Measurements from ENCODE around the gene KRT32.

DNA sequence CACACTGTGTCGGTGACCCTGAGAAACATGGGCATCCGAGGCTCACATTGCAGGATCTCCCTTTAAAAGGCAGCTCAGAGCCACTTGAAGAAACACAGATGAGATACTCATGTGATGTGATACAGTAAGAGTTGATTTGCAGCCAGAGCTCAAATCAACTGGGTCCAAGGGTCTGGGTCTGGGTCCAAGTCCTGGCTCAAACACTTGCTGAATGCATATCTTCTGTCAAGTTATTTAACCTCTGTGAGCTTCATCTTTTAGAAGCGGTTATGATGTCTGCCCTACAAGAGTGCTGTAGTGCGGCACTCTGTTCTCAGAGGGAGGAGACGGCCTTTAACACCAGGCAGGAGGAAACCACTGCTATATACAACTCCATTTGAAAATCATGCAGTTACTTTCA lies 32.8 kb downstream of the KRT32 start:
- no peak for TF ChIP-seq ZNF696 (CRISPR knock-in tag; conservative IDR thresholded peaks at IDR 0.05)
- no peak for TF ChIP-seq TCF7L2 (IDR thresholded peaks at IDR 0.05; ENCODE audit: low read depth, low read length)
- TF ChIP-seq RBM22 (IDR thresholded peaks at IDR 0.05; ENCODE audit: low read depth, low read length, poor library complexity, severe bottlenecking) = no peak
- no peak for TF ChIP-seq POLR2AphosphoS5 (IDR thresholded peaks at IDR 0.05; ENCODE audit: control insufficient read depth, insufficient read depth, low read depth, low read length)
- TF ChIP-seq EP300 (IDR thresholded peaks at IDR 0.05; ENCODE audit: low read length) = no peak
- TF ChIP-seq MXI1 (IDR thresholded peaks at IDR 0.05; ENCODE audit: low read depth, low read length) = no peak
- TF ChIP-seq ZNF384 (IDR thresholded peaks at IDR 0.05; ENCODE audit: low read depth, low read length) = no peak
- no peak for TF ChIP-seq ZNF766 (CRISPR knock-in tag; conservative IDR thresholded peaks at IDR 0.05)
